Measurements from ENCODE around the gene TMCC1.

TMCC1 gene

GRCh38 chr3:129606636-129607390 lies 286.7 kb downstream of the TMCC1 start, which contains the start of gene PLXND1:
Gene PLXND1, minus strand, starts transcription at chr3:129606676. Its CDS starts 37 bp downstream, at chr3:129606639.
- no peaks in the 10 kb centered on the region for H3K27me3 Mint-ChIP-seq
- H3K4me3 Mint-ChIP-seq, result peak within 1 kb of the TSS; percentile 92
- H3K9me3 Mint-ChIP-seq, result no peaks in the 10 kb centered on the region
- DNase-seq (ENCODE audit: low spot score in 2 of 2), result no peak
- H3K36me3 Mint-ChIP-seq (ENCODE audit: insufficient read depth), result peaks cover 6% of the 10 kb centered on the region
- peaks cover 43% of the 10 kb centered on the region for H3K4me1 Mint-ChIP-seq
- peak within 1 kb of the TSS; percentile 88 for H3K27ac Mint-ChIP-seq (ENCODE audit: low read depth)
- ATAC-seq (replicated peaks; ENCODE audit: extremely low read depth, poor library complexity, severe bottlenecking), result peak; percentile 24

GRCh38 chr3:129605922-129606635 lies 287.4 kb downstream of the TMCC1 start:
- Mint-ChIP-seq H3K4me3 (peak overlapping the region; percentile 92), H3K9me3 (no peaks in the 10 kb centered on the region), H3K27me3 (no peaks in the 10 kb centered on the region), H3K36me3 (ENCODE audit: insufficient read depth) (peaks cover 6% of the 10 kb centered on the region), H3K27ac (ENCODE audit: low read depth) (peak overlapping the region; percentile 88), H3K4me1 (peaks cover 48% of the 10 kb centered on the region)
- ATAC-seq (replicated peaks; ENCODE audit: extremely low read depth, poor library complexity, severe bottlenecking) (peak; percentile 4), DNase-seq (ENCODE audit: low spot score in 2 of 2) (no peak)

- Mint-ChIP-seq H3K4me3 (peak overlapping the region; percentile 92), H3K27ac (ENCODE audit: low read depth) (peak overlapping the region; percentile 88), H3K4me1 (peaks cover 55% of the 10 kb centered on the region), H3K36me3 (ENCODE audit: insufficient read depth) (peaks cover 6% of the 10 kb centered on the region), H3K27me3 (no peaks in the 10 kb centered on the region), H3K9me3 (no peaks in the 10 kb centered on the region)
- ATAC-seq (replicated peaks; ENCODE audit: extremely low read depth, poor library complexity, severe bottlenecking) (peak; percentile 78), DNase-seq (ENCODE audit: low spot score in 2 of 2) (peak; percentile 37 to 42)
Measured at GRCh38 chr3:129605203-129605921, 288.1 kb downstream of the TMCC1 start.

- Mint-ChIP-seq H3K4me3 (peak overlapping the region; percentile 92), H3K4me1 (peaks cover 61% of the 10 kb centered on the region), H3K27ac (ENCODE audit: low read depth) (peak overlapping the region; percentile 19), H3K27me3 (no peaks in the 10 kb centered on the region), H3K9me3 (no peaks in the 10 kb centered on the region), H3K36me3 (ENCODE audit: insufficient read depth) (peaks cover 6% of the 10 kb centered on the region)
- DNase-seq (ENCODE audit: low spot score in 2 of 2) (no peak), ATAC-seq (replicated peaks; ENCODE audit: extremely low read depth, poor library complexity, severe bottlenecking) (no peak)
Measured at GRCh38 chr3:129604767-129605166, 288.7 kb downstream of the TMCC1 start.

- DNase-seq (ENCODE audit: low spot score in 2 of 2), result no peak
- peaks cover 66% of the 10 kb centered on the region for H3K4me1 Mint-ChIP-seq
- H3K4me3 Mint-ChIP-seq, result peak overlapping the region; percentile 92
- no peak for ATAC-seq (replicated peaks; ENCODE audit: extremely low read depth, poor library complexity, severe bottlenecking)
- H3K36me3 Mint-ChIP-seq (ENCODE audit: insufficient read depth), result peaks cover 6% of the 10 kb centered on the region
- peak overlapping the region; percentile 19 for H3K27ac Mint-ChIP-seq (ENCODE audit: low read depth)
- no peaks in the 10 kb centered on the region for H3K27me3 Mint-ChIP-seq
- no peaks in the 10 kb centered on the region for H3K9me3 Mint-ChIP-seq
Measured at GRCh38 chr3:129603991-129604749, 289.3 kb downstream of the TMCC1 start.

- Mint-ChIP-seq H3K9me3 (no peaks in the 10 kb centered on the region), H3K4me3 (peak overlapping the region; percentile 92)
- ATAC-seq (replicated peaks; ENCODE audit: extremely low read depth, poor library complexity, severe bottlenecking), result no peak
Measured at GRCh38 chr3:129603561-129603942, 290.0 kb downstream of the TMCC1 start.

GRCh38 chr3:129602730-129603560 lies 290.6 kb downstream of the TMCC1 start:
- H3K4me1 Mint-ChIP-seq, result peaks cover 66% of the 10 kb centered on the region
- no peak for DNase-seq (ENCODE audit: low spot score in 2 of 2)
- H3K27ac Mint-ChIP-seq (ENCODE audit: low read depth), result no peak overlapping the region
- no peak overlapping the region for H3K4me3 Mint-ChIP-seq
- ATAC-seq (replicated peaks; ENCODE audit: extremely low read depth, poor library complexity, severe bottlenecking), result no peak
- H3K27me3 Mint-ChIP-seq, result no peaks in the 10 kb centered on the region
- H3K36me3 Mint-ChIP-seq (ENCODE audit: insufficient read depth), result peaks cover 6% of the 10 kb centered on the region
- no peaks in the 10 kb centered on the region for H3K9me3 Mint-ChIP-seq

More at GRCh38 chr3:129603561-129603942, 290.0 kb downstream of the TMCC1 start:
- peaks cover 6% of the 10 kb centered on the region for H3K36me3 Mint-ChIP-seq (ENCODE audit: insufficient read depth)
- DNase-seq (ENCODE audit: low spot score in 2 of 2), result no peak
- no peaks in the 10 kb centered on the region for H3K27me3 Mint-ChIP-seq
- peaks cover 65% of the 10 kb centered on the region for H3K4me1 Mint-ChIP-seq
- no peak overlapping the region for H3K27ac Mint-ChIP-seq (ENCODE audit: low read depth)

GRCh38 chr3:129602309-129602708 lies 291.2 kb downstream of the TMCC1 start:
- Mint-ChIP-seq H3K9me3 (no peaks in the 10 kb centered on the region), H3K36me3 (ENCODE audit: insufficient read depth) (peaks cover 4% of the 10 kb centered on the region), H3K4me1 (peaks cover 66% of the 10 kb centered on the region), H3K27me3 (no peaks in the 10 kb centered on the region), H3K4me3 (no peak overlapping the region), H3K27ac (ENCODE audit: low read depth) (no peak overlapping the region)
- ATAC-seq (replicated peaks; ENCODE audit: extremely low read depth, poor library complexity, severe bottlenecking) (no peak), DNase-seq (ENCODE audit: low spot score in 2 of 2) (no peak)

GRCh38 chr3:129601713-129602112 lies 291.8 kb downstream of the TMCC1 start:
- Mint-ChIP-seq H3K27ac (ENCODE audit: low read depth) (no peak overlapping the region), H3K4me3 (no peak overlapping the region), H3K9me3 (no peaks in the 10 kb centered on the region), H3K27me3 (no peaks in the 10 kb centered on the region), H3K4me1 (peaks cover 60% of the 10 kb centered on the region), H3K36me3 (ENCODE audit: insufficient read depth) (peaks cover 4% of the 10 kb centered on the region)
- DNase-seq (ENCODE audit: low spot score in 2 of 2) (no peak), ATAC-seq (replicated peaks; ENCODE audit: extremely low read depth, poor library complexity, severe bottlenecking) (no peak)

GRCh38 chr3:129600348-129600747 lies 293.2 kb downstream of the TMCC1 start:
- no peak for DNase-seq (ENCODE audit: low spot score in 2 of 2)

GRCh38 chr3:129599607-129600006 lies 293.9 kb downstream of the TMCC1 start:
- H3K27me3 Mint-ChIP-seq, result no peaks in the 10 kb centered on the region
- peaks cover 2% of the 10 kb centered on the region for H3K36me3 Mint-ChIP-seq (ENCODE audit: insufficient read depth)
- no peaks in the 10 kb centered on the region for H3K9me3 Mint-ChIP-seq
- ATAC-seq (replicated peaks; ENCODE audit: extremely low read depth, poor library complexity, severe bottlenecking) (no peak), DNase-seq (ENCODE audit: low spot score in 2 of 2) (no peak)
- H3K27ac Mint-ChIP-seq (ENCODE audit: low read depth), result no peak overlapping the region
- H3K4me3 Mint-ChIP-seq, result no peak overlapping the region
- peaks cover 60% of the 10 kb centered on the region for H3K4me1 Mint-ChIP-seq

More at GRCh38 chr3:129600348-129600747, 293.2 kb downstream of the TMCC1 start:
- no peak overlapping the region for H3K27ac Mint-ChIP-seq (ENCODE audit: low read depth)
- H3K36me3 Mint-ChIP-seq (ENCODE audit: insufficient read depth), result peaks cover 2% of the 10 kb centered on the region
- no peaks in the 10 kb centered on the region for H3K9me3 Mint-ChIP-seq
- no peak overlapping the region for H3K4me3 Mint-ChIP-seq
- no peak for ATAC-seq (replicated peaks; ENCODE audit: extremely low read depth, poor library complexity, severe bottlenecking)
- H3K4me1 Mint-ChIP-seq, result peaks cover 56% of the 10 kb centered on the region
- H3K27me3 Mint-ChIP-seq, result no peaks in the 10 kb centered on the region

Data from central memory CD8-positive, alpha-beta T cell (primary cell).